ENCODE data around the gene PMFBP1. TPM values are rescaled to one million over a fixed set of nuclear protein-coding genes. Genes with fewer than 3 reads are reported as not detected.

Gene PMFBP1
- total and polyA plus RNA-seq, 10 donors = 0.52 to 17.2 (median 1.1) TPM

- 68 to 82% (median 77%) methylated on average over 3 of the region's 3 CpGs for WGBS, 5 donors
These were observed 38.6 kb upstream of the PMFBP1 start for GRCh38 chr16:72210555-72210954.

GRCh38 chr16:72210072-72210471 is 38.1 kb upstream of the PMFBP1 start:
- Histone ChIP-seq H3K4me1 (no peaks in the 10 kb centered on the region), H3K4me3 (no peak overlapping the region), H3K27ac (no peak overlapping the region), H3K36me3 (no peaks in the 10 kb centered on the region), H3K9me3 (peaks cover 0 to 9% (median 3%) of the 10 kb centered on the region in 8 donors), H3K27me3 (replicated peaks in 1 of 7) (no peaks in the 10 kb centered on the region)
- 94 to 97% (median 96%) methylated on average over 3 of the region's 3 CpGs for WGBS, 5 donors
- no peak for DNase-seq
- TF ChIP-seq CTCF (IDR thresholded peaks at IDR 0.05 in 8 of 11, conservative IDR thresholded peaks at IDR 0.05 in 3 of 11) (no peak), POLR2AphosphoS5 (IDR thresholded peaks at IDR 0.05) (no peak), POLR2A (IDR thresholded peaks at IDR 0.05) (no peak)
- intact Hi-C loops (cut with DNase I; ENCODE audit: low total_unique reads) = no loop called here

More at GRCh38 chr16:72210555-72210954, 38.6 kb upstream of the PMFBP1 start:
- intact Hi-C loops (cut with DNase I; ENCODE audit: low total_unique reads) = no loop called here
- Histone ChIP-seq H3K36me3 (no peaks in the 10 kb centered on the region), H3K27ac (no peak overlapping the region), H3K9me3 (peaks cover 0 to 14% (median 5%) of the 10 kb centered on the region in 8 donors), H3K27me3 (replicated peaks in 1 of 7) (no peaks in the 10 kb centered on the region), H3K4me3 (no peak overlapping the region), H3K4me1 (no peaks in the 10 kb centered on the region)
- no peak for DNase-seq
- TF ChIP-seq CTCF (IDR thresholded peaks at IDR 0.05 in 8 of 11, conservative IDR thresholded peaks at IDR 0.05 in 3 of 11) (no peak), POLR2A (IDR thresholded peaks at IDR 0.05) (no peak), POLR2AphosphoS5 (IDR thresholded peaks at IDR 0.05) (no peak)

DNA sequence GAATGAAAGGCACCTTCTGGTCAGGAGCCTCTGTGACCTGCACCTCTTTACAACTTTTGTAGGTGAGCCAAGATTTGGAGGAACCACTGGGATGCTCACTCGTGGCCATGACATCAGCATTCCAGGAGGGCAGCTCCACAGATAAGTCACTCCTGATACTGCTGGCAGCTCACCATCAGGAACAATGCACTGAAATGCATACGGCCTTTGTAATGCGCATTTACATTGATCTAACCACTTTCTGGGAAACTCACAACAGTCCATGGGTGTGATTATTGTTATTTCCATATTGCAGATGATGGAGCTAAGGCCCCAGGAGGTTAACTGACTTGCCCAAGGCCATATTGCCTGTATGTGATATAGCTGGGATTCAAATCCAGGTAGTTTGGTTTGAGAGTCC is 34.3 kb upstream of the PMFBP1 start:
- Histone ChIP-seq H3K27ac (no peak overlapping the region), H3K36me3 (no peaks in the 10 kb centered on the region), H3K4me3 (no peak overlapping the region), H3K27me3 (replicated peaks in 1 of 7) (peaks cover 0 to 4% (median 0%) of the 10 kb centered on the region in 7 donors), H3K9me3 (no peaks in the 10 kb centered on the region), H3K4me1 (peaks cover 0 to 27% (median 14%) of the 10 kb centered on the region in 6 donors)
- TF ChIP-seq CTCF (IDR thresholded peaks at IDR 0.05 in 8 of 11, conservative IDR thresholded peaks at IDR 0.05 in 3 of 11) (no peak), POLR2A (IDR thresholded peaks at IDR 0.05) (no peak), POLR2AphosphoS5 (IDR thresholded peaks at IDR 0.05) (no peak)
- DNase-seq = no peak
- WGBS, 5 donors = 75 to 93% (median 91%) methylated on average over 3 of the region's 3 CpGs
- intact Hi-C loops (cut with DNase I; ENCODE audit: low total_unique reads) = no loop called here

DNA sequence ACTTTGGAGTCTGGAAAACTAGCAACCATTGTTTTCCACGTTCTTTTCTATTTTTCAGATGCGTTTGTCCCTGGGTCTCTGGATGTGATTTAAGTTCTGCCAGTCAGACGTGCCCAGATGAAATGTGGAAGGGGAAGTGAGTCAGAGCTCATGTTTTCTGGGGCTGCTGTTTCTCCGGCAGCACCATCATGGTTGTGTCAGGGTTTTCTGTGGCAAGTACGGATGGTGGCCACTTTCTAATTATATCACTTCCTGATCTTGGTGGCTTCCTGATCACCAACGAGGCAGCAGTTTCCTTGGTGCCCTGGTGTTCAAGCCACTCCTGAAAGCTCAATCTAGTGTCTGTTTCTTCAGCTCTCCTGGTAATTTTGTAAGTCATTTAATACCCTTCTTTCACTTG is 31.4 kb upstream of the PMFBP1 start:
- WGBS, 5 donors = 6 to 14% (median 11%) methylated on average over 6 of the region's 6 CpGs
- no peak for DNase-seq
- H3K27ac ChIP-seq = peak overlapping the region in 7 of 8 donors; percentile 51 to 88 (median 81)
- H3K4me1 ChIP-seq = peaks cover 0 to 27% (median 14%) of the 10 kb centered on the region in 6 donors
- peak overlapping the region in 1 of 8 donors; percentile 47 for H3K4me3 ChIP-seq
- peaks cover 0 to 4% (median 0%) of the 10 kb centered on the region in 7 donors for H3K27me3 ChIP-seq (replicated peaks in 1 of 7)
- H3K9me3 ChIP-seq = no peaks in the 10 kb centered on the region
- no peaks in the 10 kb centered on the region for H3K36me3 ChIP-seq
- peak in 1 of 3 donors; percentile 49 for TF ChIP-seq POLR2AphosphoS5 (IDR thresholded peaks at IDR 0.05)
- no peak for TF ChIP-seq POLR2A (IDR thresholded peaks at IDR 0.05)
- intact Hi-C loops (cut with DNase I; ENCODE audit: low total_unique reads) = no loop called here

All from spleen (tissue), 11 donors.